Measurements from ENCODE around the gene PRUNE2.

GRCh38 chr9:76620581-76620980 lies 285.3 kb downstream of the PRUNE2 start:
- TF ChIP-seq POLR2A (IDR thresholded peaks at IDR 0.05) (no peak), CTCF (IDR thresholded peaks at IDR 0.05) (no peak)
